Stimulated activated CD8-positive, alpha-beta memory T cell treated with anti-CD3 and anti-CD28 coated beads, Interleukin-12 subunit alpha, Interleukin-12 subunit beta, amount 100 ng/mL, for 24 hours (primary cell): ENCODE data around the gene NHSL2.
"Not testable (repeated sequence)": the region's sequence is repeated elsewhere in the genome, so short reads cannot be mapped to it uniquely, and the experiment has no call there.

Experiments used
- DNase-seq: peaks from one replicate; pipeline ENCODE4 v3.0.0-alpha.2; 2020; ENCODE audit errors: extremely low read depth

The NHSL2 gene

DNA sequence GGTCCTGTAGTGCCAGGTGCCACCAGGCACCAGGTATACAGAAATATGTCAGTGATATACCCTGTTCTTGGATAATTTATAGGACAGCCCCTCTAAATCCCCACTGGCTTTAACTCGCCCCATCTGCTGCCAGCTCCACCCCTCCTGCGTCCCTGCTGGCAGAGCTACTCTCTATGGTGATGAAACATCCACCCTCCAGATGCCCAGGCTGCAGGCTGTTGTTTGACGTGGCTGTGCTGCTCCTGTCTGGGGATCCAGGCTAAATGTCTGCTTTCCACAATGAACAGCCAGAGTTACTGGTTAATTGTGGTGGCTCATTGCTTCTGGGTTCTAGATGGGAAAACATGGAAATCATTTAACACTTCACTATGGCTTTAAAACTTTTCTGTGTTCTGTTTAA is 12.9 kb downstream of the NHSL2 start:
- no peak for DNase-seq

DNA sequence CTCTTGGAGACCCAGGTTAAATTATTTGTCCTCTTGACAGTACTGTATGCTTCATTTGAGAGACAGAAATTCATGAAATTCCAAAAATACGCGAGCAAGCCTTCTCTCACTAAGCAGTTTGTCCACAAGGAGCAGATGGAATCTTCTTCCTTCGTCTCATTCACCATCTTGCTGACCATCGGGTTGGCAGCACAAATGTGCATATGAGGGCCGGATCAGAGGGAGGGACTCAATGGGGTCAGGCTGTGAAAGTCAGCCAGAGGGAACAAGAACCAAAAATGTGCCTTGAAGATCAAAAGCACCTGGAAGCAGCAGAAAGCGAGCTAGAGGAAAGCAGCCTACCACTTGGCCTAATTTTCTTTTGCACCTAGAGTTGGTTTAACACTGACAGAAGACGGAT is 16.4 kb downstream of the NHSL2 start:
- DNase-seq = no peak

DNA sequence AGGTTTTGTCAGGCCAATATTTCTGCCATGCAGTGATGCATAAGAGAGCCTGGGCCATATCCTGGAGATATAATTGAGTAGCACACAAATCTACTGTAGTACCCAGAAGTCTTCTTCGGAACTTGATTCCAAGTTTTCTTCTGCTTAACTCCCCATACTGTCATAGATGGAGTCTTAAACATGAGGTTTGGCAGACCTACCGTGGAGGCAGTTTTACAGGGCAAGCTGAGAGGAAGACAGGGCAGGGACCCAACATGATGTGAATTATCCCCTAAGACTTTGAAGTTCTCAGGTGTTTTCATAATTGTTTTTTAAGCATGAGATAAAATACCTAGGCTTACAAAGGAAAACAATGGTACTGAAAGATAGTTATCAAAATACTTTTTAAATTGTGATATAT is 18.2 kb downstream of the NHSL2 start:
- no peak for DNase-seq

DNA sequence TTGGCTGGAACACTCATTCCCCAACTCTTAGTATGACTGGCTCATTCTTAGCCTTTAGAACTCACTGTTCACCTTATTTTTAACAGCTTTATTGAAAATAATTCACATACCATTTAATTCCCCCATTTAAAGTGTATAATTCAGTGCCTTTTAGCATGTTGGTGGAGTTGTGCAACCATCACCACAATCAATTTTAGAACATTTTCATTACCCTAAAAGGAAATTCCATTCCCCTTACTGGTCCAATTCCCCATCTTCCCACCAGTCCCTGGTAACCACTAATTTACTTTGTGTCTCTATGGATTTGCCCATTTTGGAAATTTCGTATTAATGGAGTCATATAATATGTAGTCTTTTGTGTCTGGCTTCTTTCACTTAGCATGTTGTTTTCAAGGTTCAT is 19.7 kb downstream of the NHSL2 start:
- no peak for DNase-seq

DNA sequence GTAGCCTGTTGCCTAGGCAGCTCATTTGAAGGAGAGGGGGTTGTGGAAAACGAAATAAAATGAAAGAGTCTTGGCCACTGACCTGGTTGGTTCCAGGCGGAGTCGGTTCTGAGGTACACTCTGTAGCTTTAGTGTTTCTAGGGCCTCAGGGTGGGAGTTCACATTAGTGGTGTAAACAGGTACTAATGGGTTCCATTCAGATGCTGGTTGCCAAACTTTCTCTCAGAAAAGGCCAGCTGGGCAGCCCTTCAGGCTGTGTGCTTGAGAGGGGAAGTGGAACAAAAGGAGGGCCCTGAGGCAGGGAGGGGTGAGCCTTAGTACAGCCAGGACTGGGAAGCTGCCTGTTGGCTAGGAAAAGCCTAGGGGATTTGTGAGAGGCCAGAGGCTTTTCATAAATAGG is 24.8 kb downstream of the NHSL2 start:
- no peak for DNase-seq

DNA sequence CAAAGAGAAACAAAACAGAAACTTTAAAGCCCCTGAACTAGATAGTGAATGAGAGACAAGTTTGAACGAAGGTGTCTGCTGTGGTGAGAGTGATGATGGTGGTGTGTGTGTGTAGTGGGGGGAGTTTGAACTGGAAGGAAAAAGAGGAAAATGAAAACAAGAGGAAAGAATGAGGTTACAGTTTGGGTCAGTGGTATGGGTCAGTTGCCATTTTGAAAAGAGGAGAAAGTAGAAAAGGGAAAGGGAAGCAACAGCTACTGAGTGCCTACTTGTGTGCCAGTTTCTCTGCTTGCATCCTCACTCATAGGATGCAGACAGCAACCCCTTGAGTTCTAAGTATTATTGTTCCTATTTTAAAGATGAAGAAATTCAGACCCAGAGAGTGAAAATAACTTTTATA is 26.0 kb downstream of the NHSL2 start:
- DNase-seq = no peak

DNA sequence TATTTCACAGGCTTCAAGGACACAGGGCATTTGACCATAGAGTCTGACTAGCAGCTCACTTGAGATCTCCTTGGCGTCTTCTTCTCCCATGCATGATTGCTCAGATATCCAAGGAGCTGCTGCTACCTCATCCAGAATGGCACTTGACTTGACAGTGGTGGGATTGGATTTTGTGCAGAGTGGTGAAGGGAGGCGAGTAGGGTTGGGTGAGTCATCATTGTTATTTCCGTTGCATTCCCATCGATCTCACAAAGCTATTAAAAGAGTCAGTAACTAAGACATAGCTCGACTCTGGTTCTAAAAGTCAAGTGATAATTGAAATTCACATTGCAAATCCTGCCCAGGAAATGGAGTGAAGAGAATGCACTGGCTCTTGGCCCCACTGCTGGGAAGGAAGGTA is 27.7 kb downstream of the NHSL2 start:
- no peak for DNase-seq

DNA sequence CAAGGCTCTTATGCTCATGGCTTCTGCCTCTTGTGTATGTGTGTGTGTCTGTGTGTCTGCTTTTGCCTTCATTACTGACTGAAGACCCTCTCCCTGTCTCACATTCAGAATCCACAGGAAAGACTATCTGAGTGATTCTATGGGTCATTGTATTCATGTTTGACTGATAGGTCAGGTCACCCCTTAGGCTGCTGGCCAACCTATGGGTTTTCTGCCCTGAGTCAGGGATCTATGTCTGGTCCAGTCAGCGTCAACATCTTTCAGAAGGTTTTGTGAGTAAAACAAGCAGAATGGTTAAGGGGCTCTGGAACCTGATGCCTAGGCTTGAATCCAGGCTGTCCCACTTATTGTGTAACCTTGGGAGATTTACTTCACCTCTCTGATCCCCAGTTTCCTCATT is 30.5 kb downstream of the NHSL2 start:
- DNase-seq = no peak

DNA sequence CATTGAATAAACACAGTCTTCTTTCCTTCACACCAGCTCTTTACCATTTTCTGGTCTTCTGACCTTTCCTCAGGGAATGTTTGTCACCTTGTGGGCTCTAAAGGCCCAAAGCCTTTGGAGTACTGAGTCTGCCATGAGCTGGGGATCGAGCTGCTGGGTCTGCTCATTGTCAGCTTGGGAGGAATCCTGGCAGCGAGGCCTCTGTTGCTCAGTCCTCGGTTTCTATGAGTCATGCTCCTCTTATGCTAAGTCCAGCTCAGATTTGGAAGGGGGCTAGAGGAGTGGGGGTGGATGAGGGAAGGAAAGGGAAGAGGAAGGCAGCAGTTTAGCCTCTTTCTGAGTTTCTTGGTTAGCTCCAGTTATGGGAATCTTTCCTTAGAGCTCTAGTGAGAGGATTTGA is 31.1 kb downstream of the NHSL2 start:
- no peak for DNase-seq

DNA sequence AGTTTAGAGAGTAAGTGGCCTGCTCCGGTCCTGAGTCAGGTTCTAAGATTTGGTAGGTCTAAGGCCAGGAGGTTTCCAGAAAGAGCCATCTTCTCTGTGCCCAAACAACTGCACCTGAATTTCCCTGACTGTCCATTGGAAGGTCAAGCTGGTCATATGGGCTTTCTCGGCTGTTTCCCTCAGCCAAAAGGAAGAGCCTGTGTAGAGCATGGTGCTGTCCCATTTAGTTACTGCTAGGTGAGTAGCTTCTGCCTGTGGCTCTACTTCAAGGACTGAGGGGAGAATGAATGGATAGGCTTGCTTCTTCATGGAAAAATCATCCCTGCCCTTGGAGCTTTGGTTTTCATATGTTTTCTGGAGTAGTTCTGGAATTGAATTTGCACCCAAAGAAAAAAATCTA is 33.7 kb downstream of the NHSL2 start:
- no peak for DNase-seq

DNA sequence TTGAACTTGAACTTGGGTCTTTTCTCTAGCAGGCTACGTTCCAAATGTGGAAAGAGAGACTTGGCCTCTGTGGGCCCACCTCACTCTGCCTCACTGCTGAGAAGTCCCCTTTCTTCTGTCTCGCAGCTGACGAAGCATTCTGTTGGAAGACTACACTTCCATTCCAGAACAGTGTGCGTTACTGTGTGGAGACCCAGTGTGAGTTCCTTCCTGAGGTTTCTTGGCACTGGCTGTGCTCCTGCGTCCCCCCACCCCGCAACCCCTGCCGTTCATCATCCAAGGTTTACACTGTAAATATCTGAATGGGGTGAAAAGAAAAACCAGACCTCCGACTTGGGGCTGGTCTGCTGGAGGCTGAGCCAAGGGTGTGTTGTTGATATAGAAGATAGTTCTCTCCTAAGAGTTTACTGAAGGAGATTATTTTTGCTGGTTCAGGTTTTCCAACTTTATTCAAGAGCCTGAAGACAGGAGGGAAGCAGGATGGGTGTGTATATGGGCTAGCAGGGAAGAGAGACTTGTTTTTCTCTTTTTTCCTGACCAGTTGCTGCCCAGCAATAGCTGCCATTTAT is 34.7 kb downstream of the NHSL2 start:
- no peak for DNase-seq

DNA sequence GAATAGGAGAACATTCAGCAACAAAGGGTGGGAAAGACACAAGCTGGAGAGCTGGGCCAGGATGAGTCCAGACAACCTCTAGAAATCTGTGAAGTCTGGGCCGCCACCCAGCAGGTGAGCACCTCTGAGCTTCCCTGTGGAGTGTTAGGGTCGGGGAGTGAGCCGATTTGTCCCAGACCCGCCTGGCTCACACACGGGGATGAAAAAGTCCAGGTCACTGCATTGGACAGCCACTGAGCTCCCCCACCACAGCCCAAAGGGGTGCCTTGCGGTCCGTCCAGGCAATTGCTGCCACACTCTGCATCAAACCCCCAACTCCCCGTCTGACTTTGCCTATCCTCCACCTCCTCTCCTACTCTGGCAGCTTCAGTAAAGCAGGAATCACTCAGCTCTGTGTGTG is 38.7 kb downstream of the NHSL2 start:
- DNase-seq = no peak

DNA sequence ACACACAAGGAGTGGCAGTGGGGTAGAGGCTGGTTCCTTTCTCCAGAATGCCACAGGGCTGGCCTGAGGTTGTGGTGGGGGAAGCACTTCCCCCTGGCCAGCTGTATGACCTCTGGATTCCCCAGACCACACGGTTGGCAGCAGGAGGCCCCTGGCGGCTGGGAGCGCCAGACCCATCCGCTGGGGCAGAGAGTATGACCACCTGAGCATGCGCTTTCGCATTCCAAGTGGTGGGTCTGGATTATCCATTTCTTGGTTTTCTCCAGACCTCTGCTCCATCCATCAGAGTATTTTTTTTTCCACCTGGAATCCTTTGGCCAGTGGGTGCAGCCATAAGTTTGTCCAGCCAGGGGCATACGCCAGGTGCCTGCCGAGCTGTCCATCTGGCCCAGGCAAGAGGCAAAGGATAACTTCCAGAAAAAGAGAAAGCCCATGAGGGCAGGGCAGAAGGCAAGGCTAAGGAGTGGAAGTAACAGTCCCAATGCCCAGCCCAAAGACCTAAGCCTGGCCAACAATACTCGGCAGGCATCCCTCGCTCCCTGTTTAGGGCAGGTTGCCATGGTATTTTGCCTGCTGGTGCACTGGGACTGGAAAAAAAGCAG is 39.3 kb downstream of the NHSL2 start:
- no peak for DNase-seq

DNA sequence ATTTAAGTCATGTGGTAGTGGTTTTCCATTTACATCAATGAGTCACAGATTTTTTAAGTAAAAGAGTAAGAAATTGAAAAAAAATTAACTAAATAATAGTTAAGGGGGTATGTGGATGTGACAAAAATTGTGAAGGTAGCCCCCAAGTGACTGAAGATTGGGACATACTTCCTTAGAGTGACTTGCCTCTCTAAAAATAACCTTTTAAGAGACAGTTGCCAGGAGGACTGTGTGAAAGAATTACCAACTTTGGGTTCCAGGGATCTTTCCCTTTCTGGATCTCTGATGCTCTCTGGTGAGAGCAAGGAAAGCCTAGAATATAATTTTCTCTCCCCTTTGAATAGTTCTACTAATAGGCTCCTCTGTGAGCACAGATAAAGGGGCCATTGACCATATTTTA is 42.7 kb downstream of the NHSL2 start:
- no peak for DNase-seq

DNA sequence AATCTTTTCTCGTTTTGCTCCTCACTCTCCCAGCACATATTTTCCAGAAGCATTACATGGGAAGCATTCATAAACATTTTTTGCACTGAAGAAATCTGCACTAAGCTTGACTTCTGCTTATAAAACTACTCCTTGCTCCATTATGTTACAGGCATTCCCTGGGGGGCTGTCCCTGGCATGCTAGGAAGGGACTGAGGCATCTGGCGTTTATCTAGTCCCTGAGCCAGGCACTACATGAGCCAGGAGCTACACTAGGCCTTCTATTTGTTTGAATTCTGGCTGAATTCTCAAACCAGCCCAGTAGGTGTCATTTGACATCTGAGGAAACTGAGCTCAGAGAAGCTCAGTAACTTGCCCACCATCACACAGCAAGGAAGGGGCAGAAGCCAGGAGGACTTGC is 43.3 kb downstream of the NHSL2 start:
- no peak for DNase-seq

DNA sequence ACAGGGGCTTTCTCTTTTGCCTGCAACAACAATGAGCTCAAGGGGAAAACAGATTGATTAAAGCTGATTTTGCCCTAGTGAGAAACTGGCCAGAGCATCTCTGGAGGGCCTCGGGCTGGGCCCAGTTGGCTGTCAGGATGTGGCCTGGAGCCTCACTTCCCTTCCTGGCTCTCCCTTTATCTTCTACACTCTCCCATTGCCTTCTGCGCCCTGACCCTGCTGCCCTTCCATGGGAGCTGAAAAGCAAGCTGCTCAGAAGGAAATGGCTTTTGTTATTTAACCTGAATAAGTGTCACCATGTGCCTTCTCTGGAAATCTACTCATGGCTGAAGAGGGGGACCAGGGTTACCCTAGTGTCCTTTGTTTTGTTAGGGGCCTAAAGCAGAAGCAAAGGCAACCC is 43.8 kb downstream of the NHSL2 start:
- no peak for DNase-seq

DNA sequence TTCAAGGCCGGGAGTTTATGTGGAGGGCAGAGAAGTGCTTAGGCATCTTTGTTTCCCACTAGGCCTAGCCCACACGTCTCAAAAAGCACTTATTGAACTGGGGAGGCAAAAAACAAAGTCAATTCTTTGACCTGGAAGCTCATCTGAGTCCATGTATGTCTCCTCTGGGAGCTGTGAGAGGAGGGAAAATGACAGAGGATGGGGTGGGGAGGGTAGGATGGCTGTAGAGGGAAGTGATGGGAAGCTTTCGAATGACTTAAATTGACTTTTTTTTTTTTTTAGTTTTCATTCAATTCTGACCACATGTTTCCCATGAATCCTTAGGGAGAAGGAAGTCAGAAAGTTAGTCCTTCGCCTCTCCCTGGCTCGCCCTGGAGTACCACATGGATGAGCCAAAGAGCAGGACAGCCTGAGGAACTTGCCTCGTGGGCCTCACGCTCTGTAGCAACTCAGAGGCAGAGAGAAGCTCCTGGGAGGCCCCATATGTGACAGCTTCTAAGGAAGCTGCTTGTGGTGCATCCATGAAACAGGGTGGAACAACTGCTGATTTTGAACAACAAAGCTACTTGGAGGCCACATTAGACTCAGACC is 45.0 kb downstream of the NHSL2 start:
- no peak for DNase-seq

DNA sequence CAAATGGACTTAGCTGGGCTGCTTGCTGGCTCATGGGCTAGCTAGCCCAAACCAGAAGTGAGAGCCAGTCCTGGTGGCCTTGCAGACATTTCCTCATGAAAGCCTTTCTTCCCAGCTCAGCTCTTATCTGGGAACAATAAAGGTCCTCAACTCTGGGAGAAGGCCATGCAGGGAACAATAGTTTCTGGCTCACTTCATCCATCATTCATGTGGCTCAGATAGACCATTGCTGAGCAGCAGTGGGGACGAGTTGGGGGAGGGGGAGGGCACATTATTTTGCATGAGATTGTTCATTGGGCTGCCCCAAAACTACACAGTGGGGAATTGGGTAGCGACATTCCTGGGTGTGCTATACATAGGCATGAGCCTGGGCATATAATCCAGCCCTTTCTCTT is 47.6 kb downstream of the NHSL2 start:
- DNase-seq = no peak

DNA sequence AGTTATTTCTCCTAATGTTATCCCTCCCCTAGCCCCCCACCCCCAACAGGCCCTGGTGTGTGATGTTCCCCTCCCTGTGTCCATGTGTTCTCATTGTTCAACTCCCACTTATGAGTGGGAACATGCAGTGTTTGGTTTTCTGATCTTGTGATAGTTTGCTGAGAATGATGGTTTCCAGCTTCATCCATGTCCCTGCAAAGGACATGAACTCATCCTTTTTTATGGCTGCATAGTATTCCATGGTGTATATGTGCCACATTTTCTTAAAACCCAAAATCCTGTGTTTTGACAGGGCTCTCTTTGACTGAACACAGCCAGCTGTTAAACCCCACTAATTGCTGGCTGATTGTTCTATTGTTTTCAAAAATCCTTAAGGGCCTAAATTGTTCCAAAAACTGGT is 53.5 kb downstream of the NHSL2 start:
- DNase-seq = not testable (repeated sequence)

DNA sequence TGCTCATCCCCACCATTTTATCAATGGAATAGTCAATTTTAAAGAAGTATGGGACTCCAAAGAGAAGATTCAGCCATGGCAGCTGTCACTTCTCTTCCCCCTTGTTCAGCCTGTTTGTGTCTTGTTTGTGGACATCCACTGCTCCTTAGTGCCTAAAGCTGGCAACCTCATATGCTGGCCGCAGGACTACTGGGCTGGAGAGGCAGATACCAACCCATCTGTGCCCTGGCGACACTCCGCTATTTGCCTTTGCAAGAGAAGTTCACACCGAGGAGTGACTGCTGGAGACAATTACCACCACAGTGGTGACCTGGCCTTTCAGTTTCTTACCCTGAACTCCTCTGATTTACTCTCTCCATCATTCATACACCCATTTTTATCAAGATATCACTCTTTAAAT is 64.3 kb downstream of the NHSL2 start:
- no peak for DNase-seq

DNA sequence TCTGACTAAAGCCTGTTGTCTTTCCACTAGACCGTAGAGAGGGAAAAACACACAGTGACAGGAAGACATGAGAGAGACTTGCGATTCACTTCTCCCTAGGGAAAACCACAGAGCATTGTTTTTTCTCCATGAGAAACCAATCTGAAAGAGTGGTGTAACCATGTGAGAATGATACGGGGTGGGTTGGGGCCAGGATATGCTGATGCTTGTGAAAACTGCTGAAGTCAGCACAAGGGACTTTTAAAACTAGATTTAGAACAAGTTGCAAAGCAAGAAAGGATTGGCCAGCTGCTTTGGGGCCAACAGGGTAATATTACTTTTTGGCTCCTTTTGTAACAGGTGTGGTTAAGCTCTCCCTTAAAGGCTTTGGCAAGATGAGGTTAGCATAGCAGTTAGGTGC is 66.1 kb downstream of the NHSL2 start:
- DNase-seq = no peak

DNA sequence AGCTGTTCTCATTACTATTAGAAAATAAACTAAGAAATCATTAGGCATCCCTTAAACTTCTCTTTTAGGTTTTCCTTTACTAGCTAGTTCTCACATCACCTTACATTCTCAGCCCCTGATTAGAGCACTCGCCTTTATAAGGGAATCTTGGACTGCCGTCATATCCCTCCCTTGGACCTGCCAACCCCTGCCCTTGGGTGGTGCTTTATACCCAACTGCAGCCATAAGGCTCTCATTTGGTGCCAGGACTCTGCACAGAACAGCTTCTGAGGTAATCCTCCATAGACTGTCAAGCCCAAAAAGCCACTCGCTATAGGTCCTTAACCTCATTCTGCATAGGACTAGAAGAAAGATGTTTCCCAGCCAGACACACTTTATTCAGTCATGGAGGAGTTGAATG is 67.5 kb downstream of the NHSL2 start:
- no peak for DNase-seq

DNA sequence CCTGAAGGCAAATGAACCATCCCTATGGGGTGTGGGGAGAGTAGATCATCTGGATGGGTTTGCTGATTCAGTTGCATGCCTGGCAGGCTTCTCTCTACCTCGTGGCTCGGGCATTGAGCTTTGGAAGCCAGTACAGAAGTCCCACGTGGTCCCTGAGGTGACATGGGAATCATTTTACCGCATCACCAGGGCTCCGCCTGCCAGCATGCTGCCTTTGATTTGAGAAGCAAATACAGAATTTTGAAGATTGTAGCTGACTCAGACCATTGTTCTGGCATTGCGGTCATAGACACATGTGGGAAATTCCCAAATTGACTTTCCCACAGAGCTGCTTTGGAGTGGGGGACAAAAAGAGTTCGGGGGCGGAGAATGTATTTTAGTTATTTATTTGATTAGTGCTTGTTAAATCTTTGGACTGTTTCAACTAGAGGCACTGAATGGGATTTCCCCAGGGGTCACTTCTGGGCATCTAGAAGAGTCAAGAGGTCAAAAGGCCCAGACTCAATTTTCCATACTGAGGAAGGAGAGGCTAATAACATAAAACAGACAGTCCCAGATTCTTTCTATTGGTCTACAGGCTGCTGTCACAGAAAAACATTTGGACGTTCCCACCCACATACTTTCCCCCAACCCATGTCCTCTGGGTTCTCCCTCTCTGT is 79.3 kb downstream of the NHSL2 start:
- no peak for DNase-seq

DNA sequence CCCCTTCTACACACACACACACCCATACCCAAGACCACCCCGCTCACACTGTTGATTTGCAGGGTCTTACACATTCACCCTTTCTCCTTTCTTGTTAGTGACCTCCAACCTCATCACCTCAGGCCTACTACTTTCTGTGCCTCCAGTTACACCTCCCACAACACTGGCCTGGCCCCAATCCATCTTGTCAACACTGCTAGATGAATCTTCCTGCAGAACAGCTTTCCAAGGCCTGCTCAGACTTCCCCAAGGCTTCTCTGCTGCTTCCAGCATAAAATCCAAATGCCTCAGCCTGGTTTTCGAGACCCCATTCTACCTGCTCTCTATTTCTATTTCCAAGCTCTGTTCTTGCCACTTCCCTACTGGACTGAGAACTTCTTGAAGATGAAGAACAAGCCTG is 79.9 kb downstream of the NHSL2 start:
- DNase-seq = no peak
